AG04450 (cell line): ENCODE results near the gene CENPX. TPM values are rescaled to one million over a fixed set of nuclear protein-coding genes. Genes with fewer than 3 reads are reported as not detected.

Experiments used
- CTCF ChIA-PET: fragments of 300-600, 350-600 bp; formaldehyde crosslinking; extraction: SDS; loops from one replicate; lab custom pipeline; 2022; ENCODE audit warnings: antibody characterized with exemption, inconsistent platforms; lab: Charles Lee
- POLR2A ChIA-PET: fragments of 350-600 bp; formaldehyde crosslinking; extraction: SDS; loops from one replicate; lab custom pipeline; 2021; ENCODE audit warnings: antibody characterized with exemption, inconsistent platforms; lab: Yijun Ruan, JAX
- DNase-seq: peaks from one replicate; pipeline ENCODE4 v3.0.0-alpha.2; 2011; ENCODE audit warnings: low read depth, low spot score
- H3K27ac ChIP-seq: one replicate; pipeline ENCODE4 v1.5.1; 2012; ENCODE audit warnings: low read depth, low read length, control low read depth
- H3K27me3 ChIP-seq: one replicate; pipeline ENCODE4 v1.6.0; 2012; ENCODE audit warnings: low read length; ENCODE audit not compliant: control insufficient read depth, insufficient read depth
- H3K4me3 ChIP-seq: 2 replicates; pipeline ENCODE4 v1.5.1; 2011; ENCODE audit warnings: mild to moderate bottlenecking, low read depth, low read length, control low read depth
- H3K9me3 ChIP-seq: 2 replicates; pipeline ENCODE4 v1.5.1; 2012; ENCODE audit warnings: low read length; ENCODE audit not compliant: control insufficient read depth, insufficient read depth
- polyA plus RNA-seq: library from polyadenylated mRNA; depleted of rRNA; stranded (reverse); fragments of >200 nt; gene quantifications from 2 replicates; pipeline ENCODE4 v1.2.3, GENCODE V29; 2011
- TF ChIP-seq, protein P1 (sequence below): IDR thresholded peaks from 2 replicates; pipeline ENCODE4 v1.5.1; 2011; ENCODE audit warnings: low read depth, low read length, control low read depth, inconsistent platforms

The CENPX gene
- polyA plus RNA-seq, 1 experiment, result 32.5 TPM

DNA sequence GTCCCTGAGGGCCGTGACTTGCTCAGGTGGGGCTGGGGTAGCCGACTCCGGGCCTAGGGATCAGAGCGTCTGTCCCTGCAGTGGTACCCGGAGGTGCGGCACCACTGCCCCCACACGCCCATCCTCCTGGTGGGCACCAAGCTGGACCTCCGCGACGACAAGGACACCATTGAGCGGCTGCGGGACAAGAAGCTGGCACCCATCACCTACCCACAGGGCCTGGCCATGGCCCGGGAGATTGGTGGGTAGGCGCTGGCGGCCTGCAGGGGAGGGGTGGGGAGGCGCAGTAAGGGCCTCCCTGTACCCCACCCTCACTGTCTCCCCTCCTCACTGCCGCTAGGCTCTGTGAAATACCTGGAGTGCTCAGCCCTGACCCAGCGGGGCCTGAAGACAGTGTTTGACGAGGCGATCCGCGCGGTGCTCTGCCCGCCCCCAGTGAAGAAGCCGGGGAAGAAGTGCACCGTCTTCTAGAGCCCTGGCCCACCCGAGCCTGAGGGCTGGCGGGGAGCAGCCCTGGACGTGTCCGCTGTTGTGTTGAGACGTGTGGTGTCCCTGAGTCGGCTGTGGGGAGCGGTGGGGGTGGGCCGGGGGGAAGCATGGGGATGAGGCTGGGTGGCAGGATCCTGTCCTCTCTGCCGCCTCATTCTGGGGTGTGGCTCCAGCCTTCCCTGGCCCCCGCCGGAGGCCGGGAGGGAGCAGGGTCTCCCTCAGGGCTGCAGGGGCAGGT, 10.8 kb upstream of the CENPX start:
- TF ChIP-seq, protein P1, sequence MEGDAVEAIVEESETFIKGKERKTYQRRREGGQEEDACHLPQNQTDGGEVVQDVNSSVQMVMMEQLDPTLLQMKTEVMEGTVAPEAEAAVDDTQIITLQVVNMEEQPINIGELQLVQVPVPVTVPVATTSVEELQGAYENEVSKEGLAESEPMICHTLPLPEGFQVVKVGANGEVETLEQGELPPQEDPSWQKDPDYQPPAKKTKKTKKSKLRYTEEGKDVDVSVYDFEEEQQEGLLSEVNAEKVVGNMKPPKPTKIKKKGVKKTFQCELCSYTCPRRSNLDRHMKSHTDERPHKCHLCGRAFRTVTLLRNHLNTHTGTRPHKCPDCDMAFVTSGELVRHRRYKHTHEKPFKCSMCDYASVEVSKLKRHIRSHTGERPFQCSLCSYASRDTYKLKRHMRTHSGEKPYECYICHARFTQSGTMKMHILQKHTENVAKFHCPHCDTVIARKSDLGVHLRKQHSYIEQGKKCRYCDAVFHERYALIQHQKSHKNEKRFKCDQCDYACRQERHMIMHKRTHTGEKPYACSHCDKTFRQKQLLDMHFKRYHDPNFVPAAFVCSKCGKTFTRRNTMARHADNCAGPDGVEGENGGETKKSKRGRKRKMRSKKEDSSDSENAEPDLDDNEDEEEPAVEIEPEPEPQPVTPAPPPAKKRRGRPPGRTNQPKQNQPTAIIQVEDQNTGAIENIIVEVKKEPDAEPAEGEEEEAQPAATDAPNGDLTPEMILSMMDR, result no peak
- DNase-seq, result no peak
- POLR2A ChIA-PET, result no interaction called here
- no peaks in the 10 kb centered on the region for H3K27me3 ChIP-seq
- H3K9me3 ChIP-seq, result no peaks in the 10 kb centered on the region; the same call in 1 of the 2 replicates
- H3K4me3 ChIP-seq, result no peak overlapping the region
- H3K27ac ChIP-seq, result no peak overlapping the region
- CTCF ChIA-PET, result no interaction called here

DNA sequence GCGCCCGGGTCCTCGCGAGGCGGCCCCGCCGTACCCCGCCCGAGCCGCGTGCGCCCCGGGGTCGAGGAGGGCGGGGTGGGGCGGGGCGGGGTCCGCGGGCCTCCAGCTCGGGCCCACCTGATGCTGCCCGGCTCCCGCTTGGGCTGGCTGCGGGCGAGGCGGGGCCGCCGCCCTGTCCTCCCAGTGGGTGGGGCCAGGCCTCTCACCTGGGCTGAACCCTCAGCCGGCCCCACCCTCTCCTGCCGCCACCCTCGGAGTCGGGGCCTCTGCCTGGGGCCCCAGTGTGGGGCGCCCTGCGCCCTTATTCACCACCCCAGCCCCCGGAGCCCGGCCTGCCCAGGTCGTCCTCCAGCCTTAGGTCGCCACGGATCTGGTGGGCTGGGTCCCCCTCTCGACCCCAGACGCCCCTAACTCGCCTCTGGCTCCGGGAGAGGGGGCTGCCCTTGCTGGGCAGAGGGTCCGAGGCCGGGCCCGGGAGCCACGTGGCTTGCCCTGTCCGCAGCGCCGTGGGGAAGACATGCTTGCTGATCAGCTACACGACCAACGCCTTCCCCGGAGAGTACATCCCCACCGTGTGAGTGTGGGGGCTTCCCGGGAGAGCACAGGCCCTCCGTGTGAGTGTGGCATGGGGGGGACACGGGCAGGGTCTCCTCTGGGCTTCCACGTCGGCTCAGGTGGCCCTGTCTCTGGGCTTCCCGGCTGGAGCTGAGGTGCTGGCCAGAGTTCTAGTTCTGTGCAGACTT, 9.4 kb upstream of the CENPX start:
- H3K4me3 ChIP-seq, result peak overlapping the region; percentile 57
- CTCF ChIA-PET, result interaction anchor here (0.5 kb wide), 1 partner anchor 92 kb away, joined by 5 read pairs; no protein-coding TSS in a partner anchor

DNA sequence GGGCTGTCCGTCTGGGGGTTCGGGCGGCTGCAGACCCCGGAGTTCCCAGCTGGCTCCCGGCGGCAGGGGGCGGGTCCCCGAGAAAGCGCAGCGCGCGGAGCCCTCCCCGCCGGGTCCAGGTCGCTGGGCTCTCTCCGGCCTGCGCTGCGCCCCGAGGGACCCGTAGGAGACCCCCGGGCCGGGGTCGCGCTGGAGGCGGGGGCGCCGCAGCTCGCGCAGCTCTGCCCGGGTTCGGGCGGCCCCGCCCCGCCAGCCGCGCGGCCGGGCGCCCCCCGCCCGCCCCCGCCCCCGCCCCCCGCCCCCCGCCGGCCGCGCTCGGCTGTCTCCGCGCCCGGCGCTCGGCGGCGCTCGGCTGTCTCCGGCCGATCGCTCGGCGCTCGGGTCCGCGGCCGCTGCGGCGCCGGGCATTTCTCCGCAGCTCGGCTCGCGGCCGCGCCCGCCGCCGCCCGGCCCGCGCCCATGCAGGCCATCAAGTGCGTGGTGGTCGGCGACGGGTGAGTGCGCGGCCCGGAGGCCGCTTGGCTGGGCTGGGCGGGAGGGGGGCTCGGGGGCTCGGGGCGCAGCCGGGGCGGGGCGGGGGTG, 8.7 kb upstream of the CENPX start, which contains the start of gene RAC3:
Gene RAC3, plus strand, starts transcription at position 376 of the 582 bp plus-strand sequence. Its CDS starts 84 bp downstream, at position 460.
- no peak for DNase-seq
- POLR2A ChIA-PET, result interaction anchor here (1.1 kb wide), 1 partner anchor 50 kb away, joined by 3 read pairs; no protein-coding TSS in a partner anchor
- peak within 1 kb of the TSS; percentile 57 for H3K4me3 ChIP-seq
- H3K27ac ChIP-seq, result peak within 1 kb of the TSS; percentile 52
- H3K27me3 ChIP-seq, result no peaks in the 10 kb centered on the region
- no peaks in the 10 kb centered on the region; the same call in 1 of the 2 replicates for H3K9me3 ChIP-seq
- CTCF ChIA-PET, result interaction anchor here (1.5 to 1.9 kb wide), 2 partner anchors 12 to 124 kb away, joined by 4 to 21 read pairs; no protein-coding TSS in a partner anchor
- TF ChIP-seq, protein P1, result no peak

More for the DNA sequence above, 9.4 kb upstream of the CENPX start:
- Histone ChIP-seq H3K9me3 (no peaks in the 10 kb centered on the region; the same call in 1 of the 2 replicates), H3K27ac (no peak overlapping the region), H3K27me3 (no peaks in the 10 kb centered on the region)
- TF ChIP-seq, protein P1, result no peak
- POLR2A ChIA-PET, result interaction anchor here (1.1 kb wide), 1 partner anchor 49 kb away, joined by 3 read pairs; no protein-coding TSS in a partner anchor
- DNase-seq, result no peak

DNA sequence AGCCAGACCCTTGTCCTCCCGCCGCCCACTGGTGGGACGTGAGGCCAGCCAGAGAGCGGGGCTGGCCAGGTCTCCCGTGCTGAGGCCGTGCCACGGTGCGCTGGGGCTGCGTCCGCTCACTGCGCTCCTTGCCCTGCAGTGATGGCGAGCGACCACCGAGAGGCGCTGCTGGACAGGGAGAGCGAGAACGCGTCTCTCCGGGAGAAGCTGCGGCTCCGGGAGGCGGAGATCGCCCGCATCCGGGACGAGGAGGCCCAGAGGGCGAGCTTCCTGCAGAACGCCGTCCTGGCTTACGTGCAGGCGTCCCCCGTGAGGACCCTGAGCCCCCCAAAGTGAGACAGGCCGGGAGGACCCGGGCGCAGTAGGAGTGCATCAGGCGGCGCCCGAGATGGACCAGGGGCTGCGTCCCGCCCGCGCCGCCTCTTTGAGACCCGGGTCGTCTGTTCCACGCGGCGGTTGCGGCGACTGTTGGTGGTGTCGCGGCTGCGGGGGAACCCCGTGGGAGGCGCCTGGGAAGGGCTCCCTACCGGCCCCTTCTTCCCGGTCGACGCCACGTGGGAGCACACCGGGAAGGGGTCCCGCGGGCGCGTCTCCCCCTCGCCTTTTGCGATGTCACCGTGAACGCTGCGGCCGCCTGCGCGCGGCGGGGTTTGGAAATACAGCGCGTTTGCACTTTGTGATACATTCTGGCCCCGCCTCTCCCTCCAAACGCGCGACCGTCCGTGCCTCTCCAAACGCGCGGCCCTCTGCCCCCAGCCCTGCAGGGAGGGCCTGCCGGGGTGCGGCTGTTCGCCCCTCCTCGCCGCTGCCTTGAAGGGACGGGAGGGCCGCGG, 8.0 kb upstream of the CENPX start:
- peak overlapping the region; percentile 56 for H3K4me3 ChIP-seq
- TF ChIP-seq, protein P1, result peak; percentile 58
- POLR2A ChIA-PET, result interaction anchor here (0.7 kb wide), 1 partner anchor 67 kb away, joined by 3 read pairs; the partner anchor contains the start of gene FASN
- no peaks in the 10 kb centered on the region for H3K27me3 ChIP-seq
- H3K27ac ChIP-seq, result peak overlapping the region; percentile 52
- CTCF ChIA-PET, result interaction anchor here (0.5 to 1.9 kb wide), 16 partner anchors 8 to 227 kb away, joined by 3 to 21 read pairs (median 4); no protein-coding TSS in a partner anchor
- DNase-seq, result peak; percentile 51
- H3K9me3 ChIP-seq, result no peaks in the 10 kb centered on the region; the same call in 1 of the 2 replicates
